ENCODE data around the gene PARP15. TPM values are rescaled to one million over a fixed set of nuclear protein-coding genes. Genes with fewer than 3 reads are reported as not detected.

Gene PARP15
- total and polyA plus RNA-seq, 2 of the 4 experiments (the other 2 are of a cell fraction), result 0.10 TPM; not detected in 1

- Histone ChIP-seq H3K14ac (replicated peaks; ENCODE audit: low read depth, low read length) (no peak overlapping the region), H4K5ac (ENCODE audit: low read depth, low read length) (no peak overlapping the region), H3K18ac (ENCODE audit: low read depth, low read length) (no peak overlapping the region), H3K9me3 (ENCODE audit: control insufficient read depth, insufficient read depth, low read length) (no peaks in the 10 kb centered on the region), H3K27ac (ENCODE audit: insufficient read depth, low read length) (no peak overlapping the region), H3K9ac (ENCODE audit: low read depth, low read length) (no peak overlapping the region), H3K56ac (ENCODE audit: extremely low read depth, insufficient read depth, low read length) (no peak overlapping the region), H2BK5ac (ENCODE audit: low read depth, low read length, poor library complexity, severe bottlenecking) (no peak overlapping the region), H3K36me3 (ENCODE audit: control insufficient read depth, insufficient read depth, low read length) (peaks cover 11% of the 10 kb centered on the region; the same call in 1 of the 2 replicates), H2AK5ac (ENCODE audit: low read depth, low read length) (no peak overlapping the region), H3K4me1 (ENCODE audit: control insufficient read depth, insufficient read depth, low read length) (peaks cover 2% of the 10 kb centered on the region; the same call in 1 of the 2 replicates), H2BK15ac (ENCODE audit: low read depth, low read length) (no peak overlapping the region), H4K20me1 (ENCODE audit: insufficient read depth, low read length) (no peaks in the 10 kb centered on the region), H2AFZ (replicated peaks; ENCODE audit: low read length, poor library complexity) (no peak overlapping the region), H2BK20ac (ENCODE audit: low read depth, low read length) (no peak overlapping the region), H2BK120ac (ENCODE audit: low read depth, low read length) (no peak overlapping the region), H3K23ac (ENCODE audit: low read depth, low read length) (no peak overlapping the region), H4K8ac (ENCODE audit: low read depth in 2 of 2, low read length in 2 of 2) (no peak overlapping the region), H3K9me1 (ENCODE audit: insufficient read depth, low read length) (0 out of 2 replicates have a peak, but pooled peaks cover 3% of the 10 kb centered on the region), H3K79me1 (ENCODE audit: low read depth in 1 of 2, low read length in 2 of 2) (no peaks in the 10 kb centered on the region), H3K27me3 (ENCODE audit: control insufficient read depth, insufficient read depth, low read length) (no peaks in the 10 kb centered on the region), H3K4ac (ENCODE audit: low read depth, low read length) (no peak overlapping the region), H4K91ac (ENCODE audit: insufficient read depth, low read depth, low read length) (no peak overlapping the region), H3K4me2 (ENCODE audit: low read depth, low read length) (no peak overlapping the region), H2AK9ac (replicated peaks; ENCODE audit: low read depth, low read length, poor library complexity) (no peak overlapping the region), H3K4me3 (ENCODE audit: insufficient read depth, low read depth, low read length) (no peak overlapping the region)
- ATAC-seq (ENCODE audit: low read depth), result no peak
- TF ChIP-seq FOS (IDR thresholded peaks at IDR 0.05; ENCODE audit: low read depth, low read length), result no peak
- TF ChIP-seq MAZ (IDR thresholded peaks at IDR 0.05; ENCODE audit: borderline replicate concordance, low read depth, low read length), result no peak
- TF ChIP-seq RCOR1 (IDR thresholded peaks at IDR 0.05; ENCODE audit: insufficient replicate concordance, low read length), result no peak
- no peak for TF ChIP-seq MXI1 (IDR thresholded peaks at IDR 0.05; ENCODE audit: borderline replicate concordance, low read depth, low read length)
- TF ChIP-seq CTCF (conservative IDR thresholded peaks at IDR 0.05; ENCODE audit: low read depth, low read length), result no peak
- TF ChIP-seq MAFK (IDR thresholded peaks at IDR 0.05; ENCODE audit: low read depth, low read length), result no peak
- TF ChIP-seq CHD1 (IDR thresholded peaks at IDR 0.05; ENCODE audit: low read depth, low read length), result no peak
- TF ChIP-seq BHLHE40 (IDR thresholded peaks at IDR 0.05; ENCODE audit: low read depth, low read length), result no peak
- no peak for TF ChIP-seq ELK1 (IDR thresholded peaks at IDR 0.05; ENCODE audit: borderline replicate concordance, low read depth, low read length)
- TF ChIP-seq RFX5 (IDR thresholded peaks at IDR 0.05; ENCODE audit: low read depth, low read length), result no peak
- TF ChIP-seq POLR2A (IDR thresholded peaks at IDR 0.05; ENCODE audit: low read depth, low read length), result no peak
- no peak for TF ChIP-seq RAD21 (IDR thresholded peaks at IDR 0.05; ENCODE audit: low read length)
- WGBS, 2 experiments (ENCODE audit: extremely low coverage in 2 of 2, insufficient read length in 1 of 2), result no CpG with 5 or more reads among the region's 5 CpGs
- no peak for DNase-seq
- POLR2A ChIA-PET (ENCODE audit: unreplicated experiment), result no interaction called here
- CTCF ChIA-PET, result no interaction called here
- in situ Hi-C loops (cut with MboI; ENCODE audit: low sequenced_read_pairs), result no loop called here
- intact Hi-C loops (cut with micrococcal nuclease), result no loop called here
- BruUV-seq (replicated peaks), result no TSS peak
- dilution Hi-C loops (cut with HindIII; ENCODE audit: low sequenced_read_pairs, unreplicated experiment), result no loop called here
Observed at GRCh38 chr3:122546151-122546550, 31.3 kb upstream of the PARP15 start.
